ENCODE data around the gene ZNF827.

GRCh38 chr4:145878501-145879435 lies 59.9 kb downstream of the ZNF827 start:
- TF ChIP-seq BHLHE40 (IDR thresholded peaks at IDR 0.05; ENCODE audit: borderline replicate concordance) = no peak
- no peak for TF ChIP-seq CTBP1 (IDR thresholded peaks at IDR 0.05; ENCODE audit: borderline replicate concordance)
- TF ChIP-seq ARNT (IDR thresholded peaks at IDR 0.05) = no peak
- no peak for TF ChIP-seq ELF4 (IDR thresholded peaks at IDR 0.05)
- TF ChIP-seq L3MBTL2 (conservative IDR thresholded peaks at IDR 0.05) = no peak
- TF ChIP-seq FOXM1 (IDR thresholded peaks at IDR 0.05; ENCODE audit: borderline replicate concordance) = no peak
- no peak for TF ChIP-seq SUZ12 (IDR thresholded peaks at IDR 0.05)
- TF ChIP-seq FOXA1 (IDR thresholded peaks at IDR 0.05) = no peak
- no peak for TF ChIP-seq SP1 (IDR thresholded peaks at IDR 0.05)
- no peak for TF ChIP-seq TARDBP (IDR thresholded peaks at IDR 0.05)

Measured in HEK293T (cell line).